A549 (cell line): ENCODE data around the gene MRPL14.

Experiments used
- BHLHE40 ChIP-seq: IDR thresholded peaks from 2 replicates; pipeline ENCODE4 v1.6.1; 2012; ENCODE audit warnings: low read depth, low read length, inconsistent platforms
- CEBPB ChIP-seq, 2 experiments: fragments of >200 bp in 1 of 2; sonication (Bioruptor Twin) in 1 of 2; formaldehyde crosslinking in 1 of 2; IDR thresholded peaks; 2 replicates each; pipeline ENCODE4 v1.6.1; 2012 to 2016
- CHD2 ChIP-seq: fragments of 150-350 bp; IDR thresholded peaks from 2 replicates; pipeline ENCODE4 v1.6.1; 2014; ENCODE audit warnings: low read length; ENCODE audit not compliant: partially characterized antibody
- ESRRA ChIP-seq: fragments of 150-350 bp; IDR thresholded peaks from 2 replicates; pipeline ENCODE4 v1.6.1; 2014; ENCODE audit warnings: mild to moderate bottlenecking, low read length, borderline replicate concordance
- KDM1A ChIP-seq: fragments of 200-600 bp; sonication (generic); IDR thresholded peaks from 2 replicates; pipeline ENCODE4 v1.6.1; 2016; ENCODE audit warnings: low read depth, mild to moderate bottlenecking
- POLR2A ChIP-seq: IDR thresholded peaks from 2 replicates; pipeline ENCODE4 v1.6.1; 2012; ENCODE audit warnings: mild to moderate bottlenecking, low read length
- POLR2AphosphoS2 ChIP-seq: conservative IDR thresholded peaks from 2 replicates; pipeline ENCODE4 v1.6.1; 2012; ENCODE audit warnings: low read length, improper control_type of control experiment, inconsistent platforms
- ZNF302 ChIP-seq: fragments of 250-450 bp; sonication (Bioruptor Pico); IDR thresholded peaks from 2 replicates; pipeline ENCODE4 v1.9.0; 2021; ENCODE audit warnings: inconsistent platforms, mild to moderate bottlenecking, moderate library complexity
- TF ChIP-seq, protein P1 (sequence below): fragments of 200-600 bp; sonication (generic); IDR thresholded peaks from 2 replicates; pipeline ENCODE4 v1.6.1; 2016; ENCODE audit warnings: antibody characterized with exemption, mild to moderate bottlenecking, moderate library complexity
- TF ChIP-seq, protein P2 (sequence below): fragments of 250-450 bp; sonication (Bioruptor Pico); IDR thresholded peaks from 2 replicates; pipeline ENCODE4 v1.5.0; 2021; ENCODE audit warnings: mild to moderate bottlenecking, moderate library complexity, borderline replicate concordance

DNA sequence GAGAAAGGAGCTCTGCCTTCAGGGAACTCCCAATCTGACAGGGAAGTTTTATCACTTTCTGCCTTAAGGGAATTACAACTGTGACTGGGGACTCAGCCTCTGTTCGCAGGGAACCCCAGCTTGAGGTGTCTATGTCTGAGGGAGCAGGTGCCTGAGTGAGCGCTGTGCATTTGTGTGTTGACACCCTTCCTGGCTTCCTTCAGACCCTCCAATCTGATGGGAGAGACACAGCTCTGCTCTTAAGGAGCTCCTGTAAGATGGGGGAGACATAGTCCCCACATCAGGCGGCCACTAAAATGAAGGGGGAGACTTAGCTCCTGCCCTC is 62.3 kb downstream of the MRPL14 start:
- TF ChIP-seq, protein P1, sequence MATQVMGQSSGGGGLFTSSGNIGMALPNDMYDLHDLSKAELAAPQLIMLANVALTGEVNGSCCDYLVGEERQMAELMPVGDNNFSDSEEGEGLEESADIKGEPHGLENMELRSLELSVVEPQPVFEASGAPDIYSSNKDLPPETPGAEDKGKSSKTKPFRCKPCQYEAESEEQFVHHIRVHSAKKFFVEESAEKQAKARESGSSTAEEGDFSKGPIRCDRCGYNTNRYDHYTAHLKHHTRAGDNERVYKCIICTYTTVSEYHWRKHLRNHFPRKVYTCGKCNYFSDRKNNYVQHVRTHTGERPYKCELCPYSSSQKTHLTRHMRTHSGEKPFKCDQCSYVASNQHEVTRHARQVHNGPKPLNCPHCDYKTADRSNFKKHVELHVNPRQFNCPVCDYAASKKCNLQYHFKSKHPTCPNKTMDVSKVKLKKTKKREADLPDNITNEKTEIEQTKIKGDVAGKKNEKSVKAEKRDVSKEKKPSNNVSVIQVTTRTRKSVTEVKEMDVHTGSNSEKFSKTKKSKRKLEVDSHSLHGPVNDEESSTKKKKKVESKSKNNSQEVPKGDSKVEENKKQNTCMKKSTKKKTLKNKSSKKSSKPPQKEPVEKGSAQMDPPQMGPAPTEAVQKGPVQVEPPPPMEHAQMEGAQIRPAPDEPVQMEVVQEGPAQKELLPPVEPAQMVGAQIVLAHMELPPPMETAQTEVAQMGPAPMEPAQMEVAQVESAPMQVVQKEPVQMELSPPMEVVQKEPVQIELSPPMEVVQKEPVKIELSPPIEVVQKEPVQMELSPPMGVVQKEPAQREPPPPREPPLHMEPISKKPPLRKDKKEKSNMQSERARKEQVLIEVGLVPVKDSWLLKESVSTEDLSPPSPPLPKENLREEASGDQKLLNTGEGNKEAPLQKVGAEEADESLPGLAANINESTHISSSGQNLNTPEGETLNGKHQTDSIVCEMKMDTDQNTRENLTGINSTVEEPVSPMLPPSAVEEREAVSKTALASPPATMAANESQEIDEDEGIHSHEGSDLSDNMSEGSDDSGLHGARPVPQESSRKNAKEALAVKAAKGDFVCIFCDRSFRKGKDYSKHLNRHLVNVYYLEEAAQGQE: no peak
- TF ChIP-seq POLR2AphosphoS2: no peak
- TF ChIP-seq, protein P2, sequence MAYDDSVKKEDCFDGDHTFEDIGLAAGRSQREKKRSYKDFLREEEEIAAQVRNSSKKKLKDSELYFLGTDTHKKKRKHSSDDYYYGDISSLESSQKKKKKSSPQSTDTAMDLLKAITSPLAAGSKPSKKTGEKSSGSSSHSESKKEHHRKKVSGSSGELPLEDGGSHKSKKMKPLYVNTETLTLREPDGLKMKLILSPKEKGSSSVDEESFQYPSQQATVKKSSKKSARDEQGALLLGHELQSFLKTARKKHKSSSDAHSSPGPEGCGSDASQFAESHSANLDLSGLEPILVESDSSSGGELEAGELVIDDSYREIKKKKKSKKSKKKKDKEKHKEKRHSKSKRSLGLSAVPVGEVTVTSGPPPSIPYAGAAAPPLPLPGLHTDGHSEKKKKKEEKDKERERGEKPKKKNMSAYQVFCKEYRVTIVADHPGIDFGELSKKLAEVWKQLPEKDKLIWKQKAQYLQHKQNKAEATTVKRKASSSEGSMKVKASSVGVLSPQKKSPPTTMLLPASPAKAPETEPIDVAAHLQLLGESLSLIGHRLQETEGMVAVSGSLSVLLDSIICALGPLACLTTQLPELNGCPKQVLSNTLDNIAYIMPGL (CRISPR knock-in tag): no peak
- no peak for TF ChIP-seq CHD2
- no peak for TF ChIP-seq KDM1A
- no peak for TF ChIP-seq ZNF302 (CRISPR knock-in tag)
- TF ChIP-seq ESRRA: no peak
- TF ChIP-seq BHLHE40: no peak
- TF ChIP-seq POLR2A: no peak
- no peak for TF ChIP-seq CEBPB (IDR thresholded peaks at IDR 0.05)
